Measurements from ENCODE around the gene HERC3.

Gene HERC3

GRCh38 chr4:88747351-88747750, 155.1 kb downstream of the HERC3 start:
- DNase-seq (ENCODE audit: low spot score), result no peak

DNA sequence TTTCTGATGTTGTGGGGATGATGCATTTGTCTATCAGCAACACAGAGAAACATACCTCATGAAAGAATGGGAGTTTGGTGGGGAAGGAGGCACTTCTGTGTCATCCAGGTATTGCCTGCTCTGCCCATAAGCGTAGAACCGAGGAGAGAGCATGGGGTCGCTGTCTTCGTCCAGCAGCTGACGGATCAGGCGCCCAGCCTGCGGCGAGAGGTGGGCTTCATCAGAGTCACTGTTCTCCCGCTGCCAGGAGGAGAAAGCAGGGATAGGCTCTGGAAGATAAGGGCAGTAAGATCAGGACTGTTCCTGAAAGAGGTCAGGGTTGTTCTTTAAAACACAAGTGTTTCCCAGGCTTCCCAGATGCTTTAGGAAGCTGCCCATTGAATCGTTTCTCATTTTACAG, 158.1 kb downstream of the HERC3 start:
- no peak for DNase-seq (ENCODE audit: low spot score)

GRCh38 chr4:88751258-88752075, 159.2 kb downstream of the HERC3 start:
- DNase-seq (ENCODE audit: low spot score), result no peak

DNA sequence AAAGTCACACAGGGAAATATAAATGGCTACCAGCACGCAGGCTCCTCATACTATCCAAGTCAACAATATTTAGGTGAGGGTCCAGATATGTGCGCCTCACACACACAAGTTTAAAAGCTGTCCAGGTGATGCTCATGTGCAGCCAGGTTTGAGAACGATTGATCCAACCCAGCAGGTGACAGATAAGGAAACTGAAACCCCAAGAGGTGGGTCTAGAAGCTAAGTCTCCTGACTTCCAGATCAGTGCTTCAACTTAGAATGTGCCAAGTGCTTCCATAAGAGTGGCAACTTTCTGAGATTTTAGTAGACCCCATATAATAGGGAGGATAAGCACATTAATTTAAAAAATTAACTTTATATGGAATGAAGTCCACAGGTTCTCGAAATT, 159.8 kb downstream of the HERC3 start:
- no peak for DNase-seq (ENCODE audit: low spot score)

GRCh38 chr4:88752754-88753153, 160.5 kb downstream of the HERC3 start:
- DNase-seq (ENCODE audit: low spot score), result no peak

DNA sequence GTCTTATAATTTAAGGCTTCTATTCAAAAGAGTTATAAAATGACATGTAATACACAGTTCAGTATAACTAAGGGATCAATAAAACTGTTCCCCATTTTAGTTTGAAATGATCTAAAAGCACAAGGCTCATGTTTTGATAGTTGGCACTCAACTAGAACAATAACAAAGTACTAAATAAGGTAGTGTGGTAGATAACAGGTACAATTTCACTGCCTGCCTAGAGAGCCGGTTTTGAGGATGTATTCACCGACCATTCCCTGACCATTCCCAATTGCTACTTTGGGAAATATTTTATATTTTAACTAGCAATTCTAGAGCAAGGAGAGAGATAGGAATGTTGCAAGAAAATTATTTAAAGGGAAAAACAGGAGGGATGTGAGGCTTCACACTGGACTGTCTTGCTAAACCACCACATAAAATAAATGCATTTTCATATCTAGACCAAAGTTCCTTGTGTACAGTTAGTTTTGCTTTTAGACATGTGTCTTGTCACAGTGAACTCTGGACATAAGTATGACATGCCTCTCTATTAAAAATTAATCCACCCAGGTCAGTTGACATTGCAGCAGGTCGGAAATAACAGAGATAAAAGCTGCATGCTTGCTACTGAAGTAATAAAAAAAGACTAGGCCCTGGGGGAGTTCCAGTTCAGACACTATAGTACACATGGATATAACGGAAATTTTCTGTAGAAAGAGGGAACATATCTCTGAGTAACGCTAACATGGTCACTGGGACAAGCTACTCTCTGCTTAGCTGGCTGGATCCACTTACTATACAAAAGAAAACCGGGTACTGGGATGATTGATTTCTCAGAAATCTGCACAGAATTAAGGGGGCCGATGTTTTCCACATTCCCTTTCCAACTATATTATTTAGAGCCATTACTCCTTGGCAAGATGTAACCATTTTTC, 161.6 kb downstream of the HERC3 start:
- no peak for DNase-seq (ENCODE audit: low spot score)

DNA sequence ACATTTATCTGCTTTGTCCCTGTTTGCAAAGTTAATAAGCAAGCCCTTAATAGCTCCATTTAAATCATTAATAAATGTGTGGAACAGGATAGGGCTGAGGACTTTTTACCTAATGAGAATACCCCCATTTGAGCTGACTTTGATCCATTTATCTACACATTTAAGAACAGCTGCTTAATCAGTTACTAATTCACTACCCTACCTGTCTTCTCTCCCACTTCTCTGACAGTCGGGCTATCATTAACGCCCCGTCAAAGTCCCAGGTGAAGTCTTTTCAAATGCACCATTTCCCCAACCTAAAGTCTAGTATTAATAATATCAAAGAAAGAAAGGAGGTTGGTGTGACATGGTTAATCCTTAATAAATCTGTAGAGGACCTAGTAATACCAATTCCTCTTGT, 162.5 kb downstream of the HERC3 start:
- no peak for DNase-seq (ENCODE audit: low spot score)

- no peak for DNase-seq (ENCODE audit: low spot score)
These were observed 163.2 kb downstream of the HERC3 start for GRCh38 chr4:88755454-88755853.

DNA sequence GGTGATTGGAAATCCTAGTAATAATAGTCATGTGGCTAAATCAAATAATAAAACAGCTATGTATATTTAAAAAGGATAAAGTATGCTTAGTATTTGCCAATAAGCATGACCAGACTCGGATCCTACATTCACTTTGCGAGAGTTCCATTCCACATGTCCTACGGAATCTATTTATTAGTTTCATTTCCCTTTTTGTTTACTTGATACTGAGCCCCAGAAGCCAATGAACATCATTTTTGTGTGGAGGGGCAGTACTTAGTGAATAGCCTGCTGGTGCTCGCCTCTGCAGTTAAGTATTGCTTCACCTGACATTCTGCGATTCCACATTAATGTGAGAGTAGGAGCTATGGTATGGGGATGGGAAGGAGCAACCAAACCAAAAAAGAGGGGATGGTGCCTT, 163.9 kb downstream of the HERC3 start:
- no peak for DNase-seq (ENCODE audit: low spot score)

DNA sequence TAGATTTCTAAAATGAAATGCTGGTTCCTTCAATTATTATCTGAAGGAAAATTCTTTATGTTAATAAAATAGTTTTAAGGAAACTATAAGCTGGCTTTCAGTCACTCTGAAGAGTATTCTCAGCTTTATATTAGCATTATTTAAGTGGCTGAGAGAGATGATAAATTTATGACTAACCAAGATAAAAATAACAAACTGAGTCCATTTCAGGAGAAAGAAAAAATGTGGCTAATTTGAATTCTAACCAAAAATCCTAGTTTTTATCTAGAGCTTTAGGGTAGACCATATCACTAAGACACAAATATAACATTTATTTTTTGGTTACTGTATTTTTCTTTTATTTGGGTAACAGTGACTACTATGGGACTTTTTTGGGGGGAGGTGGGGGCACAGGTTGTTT, 164.8 kb downstream of the HERC3 start:
- no peak for DNase-seq (ENCODE audit: low spot score)

DNA sequence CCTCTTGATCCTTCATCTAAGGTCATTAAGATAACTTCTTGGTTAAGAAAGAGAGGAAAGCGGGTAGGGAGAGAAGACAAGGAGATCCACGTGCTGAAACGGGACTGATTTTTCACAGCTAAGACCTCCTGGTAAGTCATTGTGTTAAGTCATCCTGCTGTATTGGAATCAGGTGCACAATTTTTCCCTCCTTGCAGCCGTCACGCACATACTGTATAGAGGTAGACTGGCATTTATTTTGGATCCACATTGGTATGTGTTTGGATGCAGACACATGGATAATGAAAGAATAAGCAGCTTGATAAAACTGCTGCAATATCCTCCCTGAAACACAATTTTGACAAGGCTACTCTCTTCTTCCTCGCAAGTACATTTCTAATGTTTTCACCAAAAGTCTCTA, 165.5 kb downstream of the HERC3 start:
- no peak for DNase-seq (ENCODE audit: low spot score)

Data from AG08395 (cell line).